Endothelial cell (in vitro differentiated cells): ENCODE results near the gene FYB2. TPM values are rescaled to one million over a fixed set of nuclear protein-coding genes. Genes with fewer than 3 reads are reported as not detected.

Source experiments
- DNase-seq: peaks from one replicate; pipeline ENCODE4 v3.0.0; 2021; ENCODE audit warnings: low spot score
- H3K27ac Mint-ChIP-seq: one replicate; pipeline ENCODE4 v1.8.0; 2021; ENCODE audit warnings: mixed read lengths, inconsistent platforms; ENCODE audit not compliant: unreplicated experiment
- H3K27me3 Mint-ChIP-seq: one replicate; pipeline ENCODE4 v1.8.0; 2021; ENCODE audit warnings: mild to moderate bottlenecking, moderate library complexity, mixed read lengths, inconsistent platforms; ENCODE audit not compliant: unreplicated experiment
- H3K36me3 Mint-ChIP-seq: one replicate; pipeline ENCODE4 v1.8.0; 2021; ENCODE audit warnings: mild to moderate bottlenecking, low read depth, mixed read lengths, inconsistent platforms; ENCODE audit not compliant: unreplicated experiment
- H3K4me1 Mint-ChIP-seq: one replicate; pipeline ENCODE4 v1.8.0; 2021; ENCODE audit warnings: mild to moderate bottlenecking, mixed read lengths, inconsistent platforms; ENCODE audit not compliant: unreplicated experiment
- H3K4me3 Mint-ChIP-seq: one replicate; pipeline ENCODE4 v1.8.0; 2021; ENCODE audit warnings: mild to moderate bottlenecking, mixed read lengths, inconsistent platforms; ENCODE audit not compliant: unreplicated experiment
- H3K9me3 Mint-ChIP-seq: one replicate; pipeline ENCODE4 v1.8.0; 2021; ENCODE audit warnings: mixed read lengths, inconsistent platforms; ENCODE audit not compliant: unreplicated experiment
- total RNA-seq: library from RNA; stranded (reverse); fragmentation: NEBNext Ultra II Directional; extraction: Animal tissue kit (Norgen Biotek cat#: 25700); gene quantifications from one replicate; pipeline ENCODE4 v1.2.1, GENCODE V29; 2021; ENCODE audit not compliant: unreplicated experiment
- TF ChIP-seq, protein P1 (sequence below): fragments of 200-600 bp; sonication (generic); IDR thresholded peaks from one replicate; pipeline ENCODE4 v1.5.0; 2021; ENCODE audit warnings: antibody characterized with exemption; ENCODE audit not compliant: unreplicated experiment

FYB2 gene
- total RNA-seq, 1 donor from 2014 or later: 0.18 TPM

DNA sequence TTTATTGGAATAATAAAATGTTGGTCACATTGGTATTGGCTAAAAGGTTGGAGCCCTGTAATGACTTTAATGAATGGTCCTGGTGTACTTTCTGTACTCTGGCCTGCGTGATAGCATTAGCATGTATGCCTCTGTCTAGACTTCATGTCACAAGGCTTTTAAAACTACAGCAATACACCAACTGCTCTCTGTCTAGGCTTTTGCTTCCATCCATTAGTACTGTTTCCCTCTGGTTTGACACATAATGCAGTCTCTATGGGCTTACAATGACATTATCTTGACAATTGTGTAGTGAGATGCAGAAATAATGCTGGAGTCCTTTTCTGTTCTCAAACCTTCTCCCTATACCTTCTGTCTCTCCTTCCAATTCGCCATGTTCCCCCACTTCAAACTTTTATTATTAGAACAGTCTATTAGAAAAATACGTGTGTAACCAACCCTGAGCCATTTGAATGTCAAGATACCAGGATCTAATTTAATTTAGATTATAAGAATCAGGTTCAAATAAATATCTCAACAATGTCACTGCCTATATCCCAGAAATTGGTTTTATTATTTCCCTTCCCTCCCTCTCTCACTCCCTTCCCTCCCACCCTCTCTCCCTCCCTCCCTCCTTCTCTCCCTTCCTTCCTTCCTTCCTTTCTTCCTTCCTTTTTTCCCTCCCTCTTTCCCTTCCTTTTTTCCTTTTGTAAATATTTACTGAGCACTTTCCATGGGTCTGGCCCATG, 44.2 kb upstream of the FYB2 start:
- H3K4me1 Mint-ChIP-seq: no peaks in the 10 kb centered on the region
- peaks cover 6% of the 10 kb centered on the region for H3K27me3 Mint-ChIP-seq
- DNase-seq: no peak
- TF ChIP-seq, protein P1, sequence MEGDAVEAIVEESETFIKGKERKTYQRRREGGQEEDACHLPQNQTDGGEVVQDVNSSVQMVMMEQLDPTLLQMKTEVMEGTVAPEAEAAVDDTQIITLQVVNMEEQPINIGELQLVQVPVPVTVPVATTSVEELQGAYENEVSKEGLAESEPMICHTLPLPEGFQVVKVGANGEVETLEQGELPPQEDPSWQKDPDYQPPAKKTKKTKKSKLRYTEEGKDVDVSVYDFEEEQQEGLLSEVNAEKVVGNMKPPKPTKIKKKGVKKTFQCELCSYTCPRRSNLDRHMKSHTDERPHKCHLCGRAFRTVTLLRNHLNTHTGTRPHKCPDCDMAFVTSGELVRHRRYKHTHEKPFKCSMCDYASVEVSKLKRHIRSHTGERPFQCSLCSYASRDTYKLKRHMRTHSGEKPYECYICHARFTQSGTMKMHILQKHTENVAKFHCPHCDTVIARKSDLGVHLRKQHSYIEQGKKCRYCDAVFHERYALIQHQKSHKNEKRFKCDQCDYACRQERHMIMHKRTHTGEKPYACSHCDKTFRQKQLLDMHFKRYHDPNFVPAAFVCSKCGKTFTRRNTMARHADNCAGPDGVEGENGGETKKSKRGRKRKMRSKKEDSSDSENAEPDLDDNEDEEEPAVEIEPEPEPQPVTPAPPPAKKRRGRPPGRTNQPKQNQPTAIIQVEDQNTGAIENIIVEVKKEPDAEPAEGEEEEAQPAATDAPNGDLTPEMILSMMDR: no peak
- no peak overlapping the region for H3K4me3 Mint-ChIP-seq
- H3K36me3 Mint-ChIP-seq: no peaks in the 10 kb centered on the region
- no peaks in the 10 kb centered on the region for H3K9me3 Mint-ChIP-seq
- no peak overlapping the region for H3K27ac Mint-ChIP-seq

- H3K36me3 Mint-ChIP-seq: no peaks in the 10 kb centered on the region
- H3K4me1 Mint-ChIP-seq: no peaks in the 10 kb centered on the region
- TF ChIP-seq, protein P1: no peak
- no peaks in the 10 kb centered on the region for H3K9me3 Mint-ChIP-seq
- DNase-seq: no peak
- H3K27ac Mint-ChIP-seq: no peak overlapping the region
- no peak overlapping the region for H3K4me3 Mint-ChIP-seq
- H3K27me3 Mint-ChIP-seq: peaks cover 4% of the 10 kb centered on the region
Measured at GRCh38 chr1:56859287-56859686, 40.1 kb upstream of the FYB2 start.

- peaks cover 2% of the 10 kb centered on the region for H3K27me3 Mint-ChIP-seq
- no peaks in the 10 kb centered on the region for H3K4me1 Mint-ChIP-seq
- H3K4me3 Mint-ChIP-seq: no peak overlapping the region
- no peak for DNase-seq
- TF ChIP-seq, protein P1: no peak
- H3K36me3 Mint-ChIP-seq: no peaks in the 10 kb centered on the region
- H3K9me3 Mint-ChIP-seq: no peaks in the 10 kb centered on the region
- no peak overlapping the region for H3K27ac Mint-ChIP-seq
Measured at GRCh38 chr1:56856186-56856585, 37.0 kb upstream of the FYB2 start.

- TF ChIP-seq, protein P1: no peak
- no peaks in the 10 kb centered on the region for H3K9me3 Mint-ChIP-seq
- DNase-seq: no peak
- H3K4me1 Mint-ChIP-seq: no peaks in the 10 kb centered on the region
- no peak overlapping the region for H3K4me3 Mint-ChIP-seq
- no peak overlapping the region for H3K27ac Mint-ChIP-seq
- no peaks in the 10 kb centered on the region for H3K36me3 Mint-ChIP-seq
- no peaks in the 10 kb centered on the region for H3K27me3 Mint-ChIP-seq
Measured at GRCh38 chr1:56855190-56855589, 36.0 kb upstream of the FYB2 start.

DNA sequence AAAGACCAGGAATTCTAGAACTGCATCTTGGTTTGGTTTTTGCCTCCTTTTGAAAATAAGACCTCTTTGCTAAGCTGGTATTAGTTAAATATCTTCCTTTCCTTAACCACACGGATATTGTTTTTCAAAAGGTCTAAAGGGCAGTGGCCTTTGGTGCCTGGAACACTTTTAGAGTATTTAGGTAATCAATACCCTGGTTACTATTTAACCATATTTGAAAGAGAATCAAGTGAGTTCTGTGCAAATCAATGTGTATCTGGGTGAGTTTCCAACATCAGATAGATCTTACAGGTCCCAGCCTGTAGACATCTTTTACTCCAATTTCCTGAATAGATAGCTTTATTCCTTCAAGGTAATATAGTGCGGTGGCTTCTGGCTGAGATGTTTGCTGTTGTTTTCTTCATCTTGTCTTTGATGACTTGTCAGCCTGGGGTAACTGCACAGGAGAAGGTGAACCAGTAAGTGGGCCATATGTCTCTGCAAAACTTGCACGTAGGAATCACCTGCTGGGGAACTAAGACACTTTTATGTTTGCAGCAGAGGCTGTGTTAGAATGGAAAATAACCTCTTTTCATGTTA, 35.4 kb upstream of the FYB2 start, which contains the start of gene C8A:
C8A (plus strand) TSS at position 277 of the 579 bp plus-strand sequence; CDS start at position 382, 105 bp downstream.
- Mint-ChIP-seq H3K27me3 (no peaks in the 10 kb centered on the region), H3K36me3 (no peaks in the 10 kb centered on the region), H3K4me1 (no peaks in the 10 kb centered on the region), H3K27ac (no peak within 1 kb of the TSS), H3K4me3 (no peak within 1 kb of the TSS), H3K9me3 (no peaks in the 10 kb centered on the region)
- TF ChIP-seq, protein P1: no peak
- DNase-seq: no peak
